Vagina (tissue), 2 donors: ENCODE data around the gene LAX1.
"Not testable (repeated sequence)": the region's sequence is repeated elsewhere in the genome, so short reads cannot be mapped to it uniquely, and the experiment has no call there.

ENCODE experiments used
- POLR2A ChIP-seq, 2 donors: fragments of 450-650 bp; IDR thresholded peaks; one replicate each; pipeline ENCODE4 v1.6.1; 2017; ENCODE audit warnings: antibody characterized with exemption in 2 of 2, mild to moderate bottlenecking in 2 of 2, moderate library complexity in 2 of 2
- TF ChIP-seq, protein P1 (sequence below), 3 experiments: fragments of 450-650 bp in 2 of 3; fragments of 200-600 bp in 1 of 3; sonication (generic) in 1 of 3; IDR thresholded peaks; one replicate each; pipeline ENCODE4 v1.5.1; 2017 to 2019; ENCODE audit warnings: antibody characterized with exemption in 3 of 3, mild to moderate bottlenecking in 2 of 3, moderate library complexity in 2 of 3

GRCh38 chr1:203751618-203752361 is 13.2 kb upstream of the LAX1 start:
- TF ChIP-seq POLR2A (IDR thresholded peaks at IDR 0.05) = not testable (repeated sequence)
- TF ChIP-seq, protein P1, sequence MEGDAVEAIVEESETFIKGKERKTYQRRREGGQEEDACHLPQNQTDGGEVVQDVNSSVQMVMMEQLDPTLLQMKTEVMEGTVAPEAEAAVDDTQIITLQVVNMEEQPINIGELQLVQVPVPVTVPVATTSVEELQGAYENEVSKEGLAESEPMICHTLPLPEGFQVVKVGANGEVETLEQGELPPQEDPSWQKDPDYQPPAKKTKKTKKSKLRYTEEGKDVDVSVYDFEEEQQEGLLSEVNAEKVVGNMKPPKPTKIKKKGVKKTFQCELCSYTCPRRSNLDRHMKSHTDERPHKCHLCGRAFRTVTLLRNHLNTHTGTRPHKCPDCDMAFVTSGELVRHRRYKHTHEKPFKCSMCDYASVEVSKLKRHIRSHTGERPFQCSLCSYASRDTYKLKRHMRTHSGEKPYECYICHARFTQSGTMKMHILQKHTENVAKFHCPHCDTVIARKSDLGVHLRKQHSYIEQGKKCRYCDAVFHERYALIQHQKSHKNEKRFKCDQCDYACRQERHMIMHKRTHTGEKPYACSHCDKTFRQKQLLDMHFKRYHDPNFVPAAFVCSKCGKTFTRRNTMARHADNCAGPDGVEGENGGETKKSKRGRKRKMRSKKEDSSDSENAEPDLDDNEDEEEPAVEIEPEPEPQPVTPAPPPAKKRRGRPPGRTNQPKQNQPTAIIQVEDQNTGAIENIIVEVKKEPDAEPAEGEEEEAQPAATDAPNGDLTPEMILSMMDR (IDR thresholded peaks at IDR 0.05) = not testable (repeated sequence)
